Right renal pelvis (tissue), 4 donors: ENCODE measurements around the gene ZNF254. TPM values are rescaled to one million over a fixed set of nuclear protein-coding genes. Genes with fewer than 3 reads are reported as not detected.
"Not testable (repeated sequence)": the region's sequence is repeated elsewhere in the genome, so short reads cannot be mapped to it uniquely, and the experiment has no call there.

Experiments
- DNase-seq, 4 donors: peaks; one replicate each; pipeline ENCODE4 v3.0.0-alpha.2; 2013; ENCODE audit warnings: low read depth in 4 of 4, low spot score in 3 of 4, missing footprints in 1 of 4
- polyA plus RNA-seq, 4 donors: library from polyadenylated mRNA; unstranded; fragments of 120-200 nt; gene quantifications; one replicate each; pipeline ENCODE4 v1.2.1, GENCODE V29; 2013; ENCODE audit not compliant: insufficient read length in 4 of 4

ZNF254 gene
- polyA plus RNA-seq, 4 donors, result 30.7 to 49.3 (median 42.0) TPM

GRCh38 chr19:24069905-24070657, 16.9 kb upstream of the ZNF254 start:
- DNase-seq, result no peak

DNA sequence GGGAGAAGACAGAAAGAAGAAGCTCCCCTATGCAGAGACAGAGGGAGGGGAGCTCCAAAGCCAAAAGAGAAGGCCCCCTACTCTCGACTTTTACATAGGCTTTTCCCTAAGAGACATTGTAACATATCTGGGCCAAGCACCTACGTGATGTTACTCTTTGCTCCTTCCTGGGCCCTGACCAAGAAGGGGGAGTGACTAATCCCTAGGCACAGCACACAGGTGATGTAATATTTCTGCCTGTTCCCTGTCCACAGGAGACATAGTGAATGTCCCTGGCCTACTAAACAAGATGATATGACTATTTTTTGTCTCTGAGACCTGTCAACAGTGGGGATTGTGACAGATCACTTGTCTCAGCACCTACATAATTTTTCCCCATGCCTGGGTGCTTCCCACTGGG, 15.9 kb upstream of the ZNF254 start:
- DNase-seq, result no peak

DNA sequence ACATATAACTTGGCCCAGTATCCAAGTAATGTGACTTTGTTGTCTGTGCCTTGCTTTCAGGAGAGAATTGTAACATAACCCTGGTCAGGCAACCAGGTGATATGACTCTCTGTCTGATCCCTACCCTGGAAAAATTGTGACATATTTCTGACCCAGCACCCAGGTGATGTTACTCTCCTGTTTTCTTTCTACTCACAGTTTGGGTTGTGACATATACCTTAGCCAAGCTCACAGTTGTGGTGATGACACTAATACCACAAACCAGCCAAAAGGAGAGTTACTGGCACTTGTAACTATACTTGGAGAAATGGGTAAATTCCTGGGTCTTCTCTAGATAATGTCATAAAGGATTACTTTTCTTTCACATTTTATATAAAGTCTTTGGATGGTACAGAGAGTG, 14.3 kb upstream of the ZNF254 start:
- no peak for DNase-seq

- DNase-seq, result no peak
Measured at GRCh38 chr19:24073807-24074206, 13.2 kb upstream of the ZNF254 start.

GRCh38 chr19:24074720-24075454, 12.1 kb upstream of the ZNF254 start:
- DNase-seq, result no peak

GRCh38 chr19:24075530-24075929, 11.5 kb upstream of the ZNF254 start:
- not testable (repeated sequence) for DNase-seq

GRCh38 chr19:24078680-24079079, 8.3 kb upstream of the ZNF254 start:
- DNase-seq, result no peak

- no peak for DNase-seq
Measured at GRCh38 chr19:24081056-24081455, 5.9 kb upstream of the ZNF254 start.

DNA sequence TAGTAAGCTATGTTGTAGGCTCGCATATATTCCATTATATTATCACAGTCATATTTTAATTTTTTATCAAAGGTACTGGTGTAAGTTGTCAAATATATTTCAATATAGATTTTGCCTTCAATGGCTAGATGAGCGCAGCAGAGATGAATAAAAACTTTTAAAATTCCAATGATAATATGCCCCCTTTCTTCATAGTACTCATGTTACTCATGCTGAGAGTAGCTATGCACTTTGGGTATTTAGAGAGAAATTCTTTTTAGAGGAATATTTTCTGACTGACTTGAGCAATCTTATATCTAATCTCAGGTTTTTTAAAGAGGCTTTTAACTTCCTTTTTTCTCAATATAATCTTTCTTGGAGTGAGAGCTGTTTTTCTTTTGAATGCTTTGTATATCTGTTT, 11.4 kb downstream of the ZNF254 start:
- DNase-seq, result no peak

- DNase-seq, result no peak
Measured at GRCh38 chr19:24099829-24100228, 12.8 kb downstream of the ZNF254 start.

- DNase-seq, result not testable (repeated sequence)
Measured at GRCh38 chr19:24100597-24100996, 13.6 kb downstream of the ZNF254 start.

- DNase-seq, result no peak
Measured at GRCh38 chr19:24101459-24102115, 14.6 kb downstream of the ZNF254 start.

DNA sequence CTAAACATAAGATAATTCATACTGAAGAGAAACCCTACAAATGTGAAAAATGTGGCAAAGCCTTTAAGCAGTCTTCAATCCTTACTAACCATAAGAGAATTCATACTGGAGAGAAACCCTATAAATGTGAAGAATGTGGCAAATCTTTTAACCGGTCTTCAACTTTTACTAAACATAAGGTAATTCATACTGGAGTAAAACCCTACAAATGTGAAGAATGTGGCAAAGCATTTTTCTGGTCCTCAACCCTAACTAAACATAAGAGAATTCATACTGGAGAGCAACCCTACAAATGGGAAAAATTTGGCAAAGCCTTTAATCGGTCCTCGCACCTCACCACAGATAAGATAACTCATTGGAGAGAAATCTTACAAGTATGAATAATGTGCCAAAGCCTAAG, 40.6 kb downstream of the ZNF254 start:
- no peak for DNase-seq

DNA sequence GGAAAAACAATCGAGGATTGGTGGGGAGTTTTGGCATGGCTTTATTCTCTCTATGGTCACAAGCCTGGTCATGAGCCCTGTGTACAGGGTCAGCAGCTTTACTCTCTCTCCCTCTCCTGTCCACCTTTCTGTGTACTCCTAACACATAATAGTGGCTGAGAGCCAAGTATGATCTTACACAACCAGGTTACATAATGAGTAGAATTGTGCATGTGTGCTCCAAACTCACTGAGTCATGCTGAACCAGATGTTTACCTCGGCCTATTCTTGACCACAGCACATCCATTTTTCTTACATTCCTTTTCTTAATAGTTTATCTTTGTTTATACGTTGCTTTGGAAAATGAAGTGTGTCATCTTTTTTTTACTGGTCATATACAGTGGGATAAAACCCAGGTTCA, 53.1 kb downstream of the ZNF254 start:
- DNase-seq, result no peak

DNA sequence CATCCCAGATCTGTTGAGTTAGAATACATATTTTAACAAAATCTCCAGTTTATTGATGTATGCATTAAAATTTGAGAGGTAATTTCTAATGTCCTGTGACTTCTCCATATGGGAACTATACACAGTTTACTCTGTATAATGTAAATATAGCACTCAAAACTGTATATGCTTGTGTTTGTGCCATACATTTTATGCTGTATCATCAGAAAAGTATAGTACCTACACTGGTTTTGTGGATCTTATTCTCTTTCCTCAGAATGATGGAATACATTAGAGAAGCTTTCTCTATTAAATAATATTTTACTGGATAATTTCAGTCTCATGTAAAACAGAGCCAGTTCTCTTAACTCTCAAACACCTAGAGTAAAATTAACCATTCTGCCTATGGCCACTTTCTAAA, 53.6 kb downstream of the ZNF254 start:
- no peak for DNase-seq

GRCh38 chr19:24141612-24142011, 54.6 kb downstream of the ZNF254 start:
- no peak for DNase-seq

DNA sequence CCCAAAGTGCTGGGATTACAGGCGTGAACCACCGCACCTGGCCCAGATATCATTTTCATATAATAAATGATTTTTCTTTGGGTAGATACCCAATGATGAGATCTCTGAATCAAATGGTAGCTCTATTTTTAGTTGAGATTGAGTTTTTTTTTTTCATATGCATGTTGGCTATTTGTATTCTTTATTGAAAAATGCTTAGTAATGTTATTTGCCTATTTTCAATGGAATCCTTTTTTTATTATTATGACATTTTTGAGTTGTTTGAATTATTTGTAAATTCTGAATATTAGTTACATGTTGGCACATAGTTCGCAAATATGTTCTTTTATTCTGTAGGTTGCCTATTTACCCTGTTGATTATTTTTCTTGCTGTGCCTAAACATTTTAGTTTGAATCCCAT, 55.8 kb downstream of the ZNF254 start:
- no peak for DNase-seq

DNA sequence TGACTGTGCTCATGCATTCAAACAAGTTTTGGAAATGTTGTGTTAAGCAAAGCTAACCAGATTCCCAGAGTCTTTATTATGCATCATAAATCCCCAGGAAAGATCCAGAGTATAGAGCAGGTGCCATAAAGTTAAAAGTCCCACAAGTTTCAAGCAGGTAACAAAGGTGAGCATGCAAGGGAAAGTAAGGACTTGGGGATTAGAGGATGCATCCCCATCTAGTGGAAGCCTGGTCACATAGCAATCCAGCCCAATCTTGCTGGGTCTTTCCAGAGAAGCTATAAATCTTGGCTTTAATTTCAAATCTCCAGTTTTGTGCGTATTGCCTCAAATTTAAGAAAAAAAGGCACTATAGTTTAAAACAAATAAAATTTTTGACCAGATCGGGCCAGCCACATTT, 72.7 kb downstream of the ZNF254 start:
- peak in 1 of 4 donors; percentile 5 for DNase-seq

GRCh38 chr19:24166055-24166454, 79.1 kb downstream of the ZNF254 start:
- no peak for DNase-seq

- DNase-seq, result no peak
Measured at GRCh38 chr19:24173882-24174281, 86.9 kb downstream of the ZNF254 start.

DNA sequence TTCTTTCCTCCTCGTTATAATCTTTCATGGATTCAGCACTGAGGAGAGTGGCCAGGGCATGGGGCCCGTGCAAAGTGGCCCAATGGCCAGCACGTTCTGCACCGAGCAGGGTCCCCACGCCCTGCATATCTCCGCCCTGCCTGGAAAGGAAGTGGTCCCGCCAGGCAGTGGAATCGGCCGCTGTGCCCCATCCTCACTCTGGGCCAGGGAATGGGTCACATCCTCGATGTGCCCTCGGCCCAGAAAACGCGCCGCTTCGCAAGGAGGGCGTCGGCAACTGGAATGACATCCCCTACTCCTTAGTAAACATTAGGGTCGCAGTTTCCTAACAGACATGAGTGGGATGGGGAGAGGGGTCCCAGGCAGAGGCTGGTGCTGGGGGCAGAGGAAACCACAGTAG, 90.7 kb downstream of the ZNF254 start:
- DNase-seq, result no peak

GRCh38 chr19:24178207-24178606, 91.2 kb downstream of the ZNF254 start:
- DNase-seq, result no peak
